Measurements from ENCODE around the gene MAGI1.

MAGI1 gene

GRCh38 chr3:65854606-65855304 is 184.0 kb downstream of the MAGI1 start:
- H3K4me3 ChIP-seq (ENCODE audit: low read depth, low read length): no peak overlapping the region

GRCh38 chr3:65851827-65852226 is 186.9 kb downstream of the MAGI1 start:
- no peak overlapping the region for H3K4me3 ChIP-seq (ENCODE audit: low read depth, low read length)

GRCh38 chr3:65850261-65850660 is 188.5 kb downstream of the MAGI1 start:
- no peak overlapping the region for H3K4me3 ChIP-seq (ENCODE audit: low read depth, low read length)

- no peak overlapping the region for H3K4me3 ChIP-seq (ENCODE audit: low read depth, low read length)
Observed at GRCh38 chr3:65848024-65848423, 190.7 kb downstream of the MAGI1 start.

GRCh38 chr3:65846936-65847335 is 191.8 kb downstream of the MAGI1 start:
- H3K4me3 ChIP-seq (ENCODE audit: low read depth, low read length): no peak overlapping the region

GRCh38 chr3:65844370-65844769 is 194.3 kb downstream of the MAGI1 start:
- no peak overlapping the region for H3K4me3 ChIP-seq (ENCODE audit: low read depth, low read length)

GRCh38 chr3:65843732-65844131 is 195.0 kb downstream of the MAGI1 start:
- H3K4me3 ChIP-seq (ENCODE audit: low read depth, low read length): no peak overlapping the region

GRCh38 chr3:65837604-65838003 is 201.1 kb downstream of the MAGI1 start:
- H3K4me3 ChIP-seq (ENCODE audit: low read depth, low read length): no peak overlapping the region

- no peak overlapping the region for H3K4me3 ChIP-seq (ENCODE audit: low read depth, low read length)
Observed at GRCh38 chr3:65836047-65836446, 202.7 kb downstream of the MAGI1 start.

GRCh38 chr3:65833761-65834505 is 204.8 kb downstream of the MAGI1 start:
- no peak overlapping the region for H3K4me3 ChIP-seq (ENCODE audit: low read depth, low read length)

GRCh38 chr3:65831733-65832425 is 206.8 kb downstream of the MAGI1 start:
- H3K4me3 ChIP-seq (ENCODE audit: low read depth, low read length): no peak overlapping the region

GRCh38 chr3:65830948-65831732 is 207.6 kb downstream of the MAGI1 start:
- H3K4me3 ChIP-seq (ENCODE audit: low read depth, low read length): no peak overlapping the region

- no peak overlapping the region for H3K4me3 ChIP-seq (ENCODE audit: low read depth, low read length)
Observed at GRCh38 chr3:65829228-65829627, 209.5 kb downstream of the MAGI1 start.

GRCh38 chr3:65828706-65829105 is 210.0 kb downstream of the MAGI1 start:
- no peak overlapping the region for H3K4me3 ChIP-seq (ENCODE audit: low read depth, low read length)

GRCh38 chr3:65827076-65827475 is 211.6 kb downstream of the MAGI1 start:
- no peak overlapping the region for H3K4me3 ChIP-seq (ENCODE audit: low read depth, low read length)

- H3K4me3 ChIP-seq (ENCODE audit: low read depth, low read length): no peak overlapping the region
Observed at GRCh38 chr3:65824166-65824565, 214.6 kb downstream of the MAGI1 start.

- no peak overlapping the region for H3K4me3 ChIP-seq (ENCODE audit: low read depth, low read length)
Observed at GRCh38 chr3:65820600-65820999, 218.1 kb downstream of the MAGI1 start.

- H3K4me3 ChIP-seq (ENCODE audit: low read depth, low read length): no peak overlapping the region
Observed at GRCh38 chr3:65819896-65820295, 218.8 kb downstream of the MAGI1 start.

GRCh38 chr3:65817553-65818126 is 221.1 kb downstream of the MAGI1 start:
- no peak overlapping the region for H3K4me3 ChIP-seq (ENCODE audit: low read depth, low read length)

GRCh38 chr3:65816208-65816607 is 222.5 kb downstream of the MAGI1 start:
- H3K4me3 ChIP-seq (ENCODE audit: low read depth, low read length): no peak overlapping the region

Measured in iPS-11a (cell line).